ENCODE measurements around the gene SBF2.

SBF2 gene

DNA sequence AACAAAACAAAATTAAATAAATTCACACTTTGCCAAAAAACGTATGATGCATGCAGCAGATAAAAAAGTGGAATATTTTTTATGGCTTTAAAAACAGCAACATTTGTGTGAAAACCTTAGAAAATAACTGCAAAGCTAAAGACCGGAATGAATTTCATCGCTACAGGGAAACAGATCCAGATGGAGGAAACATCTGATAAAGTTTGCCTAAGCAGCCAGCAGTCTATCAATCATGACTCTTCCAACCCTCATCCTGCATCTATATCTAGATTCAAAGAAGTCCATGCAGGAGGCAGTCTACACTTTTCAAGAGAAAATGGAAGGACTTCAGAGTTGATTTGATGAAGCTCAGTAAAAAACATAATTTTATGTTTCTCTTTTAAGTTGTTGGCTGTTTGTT is 503.3 kb downstream of the SBF2 start:
- no peak for DNase-seq

GRCh38 chr11:9789910-9790309 is 504.1 kb downstream of the SBF2 start:
- DNase-seq, result no peak

DNA sequence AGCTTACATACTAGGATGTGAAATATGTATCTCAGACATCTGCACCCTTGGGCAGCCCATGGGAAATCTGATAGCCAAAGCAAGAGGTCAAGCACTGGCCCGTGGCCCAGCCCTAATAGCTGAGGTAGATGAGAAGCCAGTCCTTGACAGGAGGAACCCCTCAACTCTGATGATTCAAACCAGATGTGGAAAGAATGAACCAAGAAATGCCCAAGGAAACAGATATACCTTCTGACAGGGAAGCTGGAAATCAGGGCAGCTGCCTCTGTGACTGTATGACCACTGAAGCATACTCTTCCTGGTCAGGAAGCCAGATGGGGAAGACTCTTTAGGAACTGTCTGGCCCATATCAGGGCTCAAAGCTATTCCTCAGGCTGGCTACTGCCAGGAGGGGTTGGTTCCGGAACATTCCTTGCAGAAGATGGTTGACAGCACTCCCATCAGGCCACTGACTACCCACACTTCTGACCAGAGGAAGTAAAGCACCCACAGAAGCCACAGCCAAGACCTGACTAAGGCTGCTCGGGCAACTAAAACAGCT is 506.0 kb downstream of the SBF2 start:
- DNase-seq, result no peak

DNA sequence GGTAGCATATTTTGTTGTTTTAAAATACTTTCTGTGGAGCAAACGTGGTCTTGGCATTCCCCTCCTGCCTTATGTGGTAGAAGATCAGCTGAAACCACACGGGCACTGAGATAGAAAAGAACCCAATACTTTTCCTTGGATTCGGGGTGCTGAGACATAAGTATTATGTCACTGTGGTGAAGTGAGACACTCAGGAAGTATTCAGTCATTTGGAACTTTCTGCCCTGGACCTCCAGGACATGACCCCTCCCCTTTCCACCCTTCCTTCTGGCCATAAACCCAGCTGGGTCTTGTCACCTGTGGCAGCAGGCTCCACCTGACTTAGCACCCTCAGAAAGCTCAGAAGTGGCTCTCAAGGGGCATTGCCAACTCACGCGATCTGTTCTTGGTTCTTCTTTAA is 506.8 kb downstream of the SBF2 start:
- no peak for DNase-seq

GRCh38 chr11:9784602-9785315 is 509.3 kb downstream of the SBF2 start:
- DNase-seq, result no peak

- no peak for DNase-seq
Observed at GRCh38 chr11:9783986-9784385, 510.0 kb downstream of the SBF2 start.

DNA sequence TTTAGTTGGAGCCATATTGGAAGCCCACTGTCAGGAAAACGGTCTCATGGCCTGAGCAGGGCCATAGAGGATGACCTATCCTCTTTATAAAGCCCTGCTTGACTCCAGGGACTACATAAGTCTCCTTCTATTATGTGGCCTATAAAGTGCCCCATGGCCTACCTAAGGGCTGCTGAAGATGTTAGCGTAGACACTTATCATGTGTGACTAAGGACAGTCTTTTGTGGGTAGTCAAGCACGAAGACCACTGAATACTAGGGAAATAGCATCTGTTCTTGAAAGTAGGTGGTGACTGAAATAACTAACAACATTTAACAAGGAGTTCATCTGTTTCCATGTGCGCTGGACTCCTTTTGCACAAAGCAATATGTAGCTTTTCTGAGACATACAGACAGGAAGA is 513.1 kb downstream of the SBF2 start:
- DNase-seq, result no peak

GRCh38 chr11:9777525-9777924 is 516.5 kb downstream of the SBF2 start:
- no peak for DNase-seq

GRCh38 chr11:9777066-9777465 is 517.0 kb downstream of the SBF2 start:
- DNase-seq, result no peak

DNA sequence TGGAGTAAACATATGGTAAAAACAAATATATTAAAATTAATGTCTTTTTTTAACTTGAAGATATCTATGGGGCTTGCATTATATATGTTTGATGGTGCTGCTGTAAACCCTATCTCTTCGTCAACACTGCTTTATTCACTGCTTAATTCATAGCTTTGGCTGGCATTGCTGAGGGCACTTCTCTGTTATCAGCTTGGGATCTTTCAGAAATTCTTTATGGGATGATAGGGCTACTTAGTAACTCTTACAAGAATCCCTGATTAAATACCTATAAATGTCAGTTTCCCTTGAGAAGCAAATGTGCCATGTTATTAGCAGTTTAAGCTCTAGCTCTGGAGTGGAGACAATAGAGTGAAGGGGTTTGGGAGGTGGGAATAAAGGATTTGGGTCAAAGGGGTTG is 517.8 kb downstream of the SBF2 start:
- DNase-seq, result no peak

GRCh38 chr11:9775398-9775779 is 518.6 kb downstream of the SBF2 start:
- no peak for DNase-seq

DNA sequence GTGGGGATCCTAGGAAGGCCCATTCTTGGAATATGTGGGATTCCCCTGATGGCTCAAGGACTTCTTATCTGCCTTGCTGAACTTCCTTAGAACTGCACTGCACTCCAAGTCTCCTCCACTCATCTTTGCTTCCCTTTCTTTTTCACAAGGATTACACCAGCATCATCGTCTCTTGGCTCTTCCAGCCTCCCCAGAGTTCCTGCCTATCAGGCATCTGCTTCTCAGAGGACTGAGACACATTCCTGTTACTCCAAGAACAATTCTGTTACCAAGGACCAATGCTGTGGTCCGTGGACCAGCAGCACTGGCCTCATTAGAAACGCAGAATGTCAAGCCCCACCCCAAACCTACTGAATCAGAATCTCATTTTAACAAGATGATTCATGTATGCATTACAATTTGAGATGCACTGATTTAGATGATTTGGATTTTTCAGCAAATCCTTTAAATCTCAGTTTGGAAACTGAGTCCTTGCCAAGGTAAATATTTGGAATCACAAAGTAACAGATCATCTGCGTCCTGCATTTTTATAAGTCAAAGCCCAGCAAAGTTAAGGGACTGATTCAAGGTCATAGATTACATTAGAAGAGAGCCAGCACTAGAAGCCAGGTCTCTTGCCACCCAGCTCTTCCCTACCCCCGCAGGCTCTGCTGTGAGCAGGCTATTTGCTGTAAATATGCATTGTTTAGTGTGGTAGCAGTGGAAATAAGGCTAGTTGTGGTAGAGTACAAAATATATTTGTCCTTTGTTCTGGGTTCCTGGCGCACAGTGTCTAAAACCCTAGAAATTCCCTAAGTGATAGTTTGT is 519.2 kb downstream of the SBF2 start:
- no peak for DNase-seq

- no peak for DNase-seq
Observed at GRCh38 chr11:9774109-9774508, 519.9 kb downstream of the SBF2 start.

GRCh38 chr11:9773524-9773923 is 520.5 kb downstream of the SBF2 start:
- no peak for DNase-seq

DNA sequence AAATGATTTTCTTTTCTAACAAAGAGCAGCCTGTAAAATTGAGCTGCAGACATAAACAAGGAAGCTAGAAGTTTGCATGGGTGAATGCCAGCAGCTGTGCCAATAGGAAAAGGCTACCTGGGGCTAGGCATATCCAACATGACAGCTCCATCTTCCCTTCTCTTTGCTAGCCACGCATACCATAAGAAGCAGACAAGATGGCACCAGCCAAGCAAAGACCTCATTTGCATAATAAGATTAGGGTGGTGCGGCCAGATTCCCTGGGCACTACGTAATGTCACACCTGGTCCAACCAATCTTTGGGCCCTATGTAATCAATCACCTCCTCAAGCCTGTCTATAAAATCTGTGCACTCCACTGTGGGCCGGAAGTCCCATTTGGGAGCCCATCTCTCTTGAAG is 521.8 kb downstream of the SBF2 start:
- no peak for DNase-seq

GRCh38 chr11:9771071-9771511 is 522.9 kb downstream of the SBF2 start:
- DNase-seq, result no peak

DNA sequence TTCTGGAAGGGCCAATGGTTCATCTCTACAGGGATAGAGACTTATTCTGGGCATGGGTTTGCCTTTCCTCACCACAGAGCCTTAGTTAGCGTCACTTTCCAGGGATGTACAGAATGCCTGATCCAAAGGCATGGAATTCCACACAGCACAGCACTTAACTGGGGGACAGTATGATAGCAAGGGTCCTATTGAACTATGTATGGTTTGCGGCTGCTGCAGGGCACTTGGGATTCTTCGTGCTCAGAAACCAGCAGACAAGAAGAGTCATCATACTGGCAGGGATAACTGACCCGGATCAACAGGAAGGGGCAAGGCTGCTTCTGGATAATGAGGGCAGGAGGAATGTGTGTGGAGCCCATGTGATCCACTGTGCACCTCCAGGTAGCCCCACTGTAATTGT is 524.4 kb downstream of the SBF2 start:
- no peak for DNase-seq

DNA sequence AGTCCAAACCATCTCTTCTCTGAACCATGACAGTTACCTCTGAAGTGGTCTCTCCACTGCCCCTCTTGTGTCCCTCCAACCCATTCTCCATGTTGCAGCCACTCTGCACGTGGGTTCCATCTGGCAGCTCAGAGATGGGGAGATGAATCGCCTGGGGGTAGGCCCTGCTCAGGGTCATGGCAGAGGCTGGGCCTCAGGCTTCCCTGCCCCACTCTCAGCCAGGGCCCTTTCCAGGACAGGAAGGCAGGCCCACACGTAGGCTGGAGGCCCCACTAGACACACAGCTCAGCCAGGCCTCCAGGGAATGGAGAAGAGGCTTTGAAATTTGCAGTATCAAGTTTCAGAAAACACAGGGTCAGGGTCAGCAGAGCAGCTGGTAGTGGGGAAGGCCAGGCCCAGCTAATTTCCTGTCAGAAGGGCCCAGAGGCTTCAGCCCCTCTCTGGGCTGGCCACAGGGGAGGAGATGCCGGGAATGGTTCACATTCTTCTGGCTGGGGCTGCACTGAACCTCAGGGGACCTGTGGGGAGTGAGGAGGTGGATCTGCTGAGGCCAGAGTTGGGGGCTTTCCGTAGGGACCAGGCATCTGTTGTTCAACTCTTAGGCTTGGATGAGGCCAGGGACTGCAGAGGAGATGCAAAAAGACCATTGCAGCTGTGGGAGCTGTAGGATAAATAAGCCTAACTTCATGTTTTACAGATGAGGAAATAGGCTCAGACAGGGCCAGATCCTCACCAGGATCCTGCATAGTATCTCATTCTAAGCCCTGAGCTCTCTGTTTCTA is 528.5 kb downstream of the SBF2 start:
- no peak for DNase-seq

DNA sequence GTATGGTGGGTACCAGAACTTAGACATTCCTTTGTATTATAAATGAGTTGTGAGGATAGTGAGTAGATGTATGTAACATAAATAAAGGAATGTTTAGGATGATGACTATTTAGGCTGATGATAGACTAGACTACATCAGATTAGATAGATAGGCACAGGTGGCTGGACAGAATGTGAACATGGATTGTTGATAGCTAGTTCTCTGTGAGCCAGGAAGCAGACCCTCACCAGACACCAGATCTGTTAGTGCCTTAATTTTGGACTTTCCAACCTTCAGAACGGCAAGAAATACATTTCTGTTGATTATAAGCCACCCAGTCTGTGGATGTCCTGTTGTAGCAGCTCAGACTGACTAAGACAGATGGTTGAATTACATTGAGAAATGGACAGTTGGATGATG is 530.7 kb downstream of the SBF2 start:
- DNase-seq, result no peak

DNA sequence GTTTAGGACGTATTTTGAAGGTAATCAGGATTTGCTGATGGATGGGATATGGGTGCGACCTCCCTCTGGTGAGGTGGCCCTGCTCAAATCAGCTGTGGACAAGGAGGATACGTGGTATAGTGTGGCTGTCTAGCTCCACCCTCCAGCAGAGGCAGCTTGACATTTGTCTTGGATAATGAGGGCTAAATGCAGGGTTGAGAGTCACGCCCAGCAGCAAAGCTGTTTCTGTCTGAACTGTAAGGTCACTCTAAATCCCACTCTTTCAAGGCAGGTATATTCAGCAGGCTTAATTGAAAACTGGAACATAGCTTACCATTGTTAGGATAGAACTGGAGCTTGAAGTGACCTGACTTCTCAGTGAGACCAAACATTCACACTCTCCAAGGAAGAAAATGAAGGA is 531.5 kb downstream of the SBF2 start:
- DNase-seq, result no peak

DNA sequence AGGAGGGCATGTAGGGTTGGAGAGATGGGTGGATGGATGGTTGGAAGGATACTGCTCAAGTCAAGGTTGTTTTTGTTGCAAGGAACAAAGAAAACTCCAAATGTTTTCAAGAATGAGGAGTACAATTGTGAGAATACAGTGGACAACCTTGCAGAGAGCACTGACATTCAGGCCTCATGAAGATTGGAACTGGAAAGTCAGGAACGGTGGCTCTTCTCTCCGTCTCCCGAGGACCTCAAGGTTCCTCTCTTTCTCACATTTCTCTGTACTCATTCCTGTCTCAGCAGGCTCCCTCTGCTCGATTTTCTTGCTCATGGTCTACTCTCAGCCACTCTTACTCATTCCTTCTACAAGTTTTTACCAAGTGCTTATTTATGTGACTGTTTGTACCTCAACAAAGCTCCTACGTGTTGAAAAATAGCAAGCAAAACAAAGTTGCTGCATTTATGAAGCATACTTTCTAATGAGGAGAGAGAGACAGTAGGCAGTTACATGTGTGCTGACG is 532.5 kb downstream of the SBF2 start:
- no peak for DNase-seq

GRCh38 chr11:9760193-9760575 is 533.8 kb downstream of the SBF2 start:
- DNase-seq, result no peak

DNA sequence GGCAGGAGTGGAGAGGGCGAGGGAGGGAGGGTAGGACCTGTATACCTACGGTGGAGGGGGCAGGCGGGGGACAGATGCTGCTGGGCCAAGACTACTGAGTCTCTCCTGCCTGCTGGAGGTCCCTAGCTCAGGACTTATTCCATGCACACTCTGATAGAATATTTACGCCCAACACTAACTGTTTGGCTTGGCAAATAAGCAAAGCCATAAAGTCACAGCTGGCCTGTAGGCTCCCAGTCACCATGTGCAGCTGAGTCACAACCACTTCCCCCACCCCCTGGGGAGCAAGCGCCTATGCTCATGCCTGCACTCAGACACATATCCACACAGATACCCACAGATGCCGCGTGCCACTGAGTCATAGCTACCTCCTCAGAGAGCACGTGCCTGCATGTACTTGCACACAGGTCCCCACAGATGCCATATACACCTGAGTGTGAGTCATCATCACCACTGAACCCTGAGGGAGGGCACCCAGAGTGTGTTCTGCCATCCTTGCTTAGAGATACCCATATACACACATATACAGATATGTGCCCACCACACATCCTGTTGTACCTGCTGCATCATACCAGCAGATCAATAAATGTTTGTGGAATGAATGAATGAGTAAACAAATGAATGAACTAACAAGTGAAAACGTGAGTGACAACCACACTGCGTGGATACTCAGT is 534.4 kb downstream of the SBF2 start:
- peak; percentile 97 for DNase-seq

All from activated CD4-positive, alpha-beta T cell treated with anti-CD3 and anti-CD28 coated beads for 48 hours (primary cell).